Smooth muscle cell (in vitro differentiated cells): ENCODE measurements around the gene NCF1. TPM values are rescaled to one million over a fixed set of nuclear protein-coding genes. Genes with fewer than 3 reads are reported as not detected.
"Not testable (repeated sequence)": the region's sequence is repeated elsewhere in the genome, so short reads cannot be mapped to it uniquely, and the experiment has no call there.

Experiments used
- DNase-seq: peaks from one replicate; lab custom pipeline; 2025; ENCODE audit not compliant: unreplicated experiment; lab: John Stamatoyannopoulos, UW
- H2AFZ ChIP-seq: fragments of 200-600 bp; sonication (generic); 2 replicates; pipeline ENCODE4 v1.6.0; 2016; ENCODE audit warnings: antibody characterized with exemption, low read depth, mild to moderate bottlenecking
- H3F3A ChIP-seq: fragments of 200-600 bp; sonication (generic); 2 replicates; pipeline ENCODE4 v1.6.0; 2017; ENCODE audit warnings: antibody characterized with exemption, low read depth
- H3K27ac ChIP-seq: fragments of 200-600 bp; sonication (generic); 2 replicates; pipeline ENCODE4 v1.5.1; 2016; ENCODE audit warnings: low read depth, mild to moderate bottlenecking
- H3K27me3 ChIP-seq: fragments of 200-600 bp; sonication (generic); 2 replicates; pipeline ENCODE4 v1.6.1; 2016; ENCODE audit warnings: low read depth, mild to moderate bottlenecking
- H3K36me3 ChIP-seq: fragments of 200-600 bp; sonication (generic); 2 replicates; pipeline ENCODE4 v1.5.1; 2016; ENCODE audit warnings: low read depth
- H3K4me1 ChIP-seq: fragments of 200-600 bp; sonication (generic); 2 replicates; pipeline ENCODE4 v1.5.1; 2016; ENCODE audit warnings: low read depth
- H3K4me2 ChIP-seq: fragments of 200-600 bp; sonication (generic); 2 replicates; pipeline ENCODE4 v1.6.0; 2016; ENCODE audit warnings: mild to moderate bottlenecking
- H3K4me3 ChIP-seq: fragments of 200-600 bp; sonication (generic); 2 replicates; pipeline ENCODE4 v1.5.1; 2016; ENCODE audit warnings: mild to moderate bottlenecking
- H3K79me2 ChIP-seq: fragments of 200-600 bp; sonication (generic); 2 replicates; pipeline ENCODE4 v1.6.0; 2016; ENCODE audit warnings: low read depth, mild to moderate bottlenecking
- H3K9ac ChIP-seq: fragments of 200-600 bp; sonication (generic); 2 replicates; pipeline ENCODE4 v1.6.0; 2016; ENCODE audit warnings: low read depth
- H3K9me3 ChIP-seq: fragments of 200-600 bp; sonication (generic); replicated peaks from 2 replicates; pipeline ENCODE4 v1.5.1; 2016; ENCODE audit warnings: low read depth
- H4K20me1 ChIP-seq: fragments of 200-600 bp; sonication (generic); 2 replicates; pipeline ENCODE4 v1.6.0; 2016; ENCODE audit warnings: low read depth
- whole genome bisulfite sequencing: methylation state at CpG from one replicate; pipeline ENCODE4 v1.1.7; 2016; ENCODE audit warnings: low lambda C conversion rate; 5-methylcytosine and 5-hydroxymethylcytosine counted together
- polyA plus RNA-seq: library from polyadenylated mRNA; unstranded; fragments of >200 nt; fragmentation: Nextera tagmentation; extraction: Ambion mirVana; gene quantifications from 2 replicates; pipeline ENCODE4 v1.2.1, GENCODE V29; 2016
- total RNA-seq: library from RNA; depleted of rRNA; stranded (reverse); fragments of >200 nt; gene quantifications from 2 replicates; pipeline ENCODE4 v1.2.3, GENCODE V29; 2014

NCF1 gene
- total and polyA plus RNA-seq, 2 experiments from 2014 or later, result 0.90 TPM; not detected in 1

DNA sequence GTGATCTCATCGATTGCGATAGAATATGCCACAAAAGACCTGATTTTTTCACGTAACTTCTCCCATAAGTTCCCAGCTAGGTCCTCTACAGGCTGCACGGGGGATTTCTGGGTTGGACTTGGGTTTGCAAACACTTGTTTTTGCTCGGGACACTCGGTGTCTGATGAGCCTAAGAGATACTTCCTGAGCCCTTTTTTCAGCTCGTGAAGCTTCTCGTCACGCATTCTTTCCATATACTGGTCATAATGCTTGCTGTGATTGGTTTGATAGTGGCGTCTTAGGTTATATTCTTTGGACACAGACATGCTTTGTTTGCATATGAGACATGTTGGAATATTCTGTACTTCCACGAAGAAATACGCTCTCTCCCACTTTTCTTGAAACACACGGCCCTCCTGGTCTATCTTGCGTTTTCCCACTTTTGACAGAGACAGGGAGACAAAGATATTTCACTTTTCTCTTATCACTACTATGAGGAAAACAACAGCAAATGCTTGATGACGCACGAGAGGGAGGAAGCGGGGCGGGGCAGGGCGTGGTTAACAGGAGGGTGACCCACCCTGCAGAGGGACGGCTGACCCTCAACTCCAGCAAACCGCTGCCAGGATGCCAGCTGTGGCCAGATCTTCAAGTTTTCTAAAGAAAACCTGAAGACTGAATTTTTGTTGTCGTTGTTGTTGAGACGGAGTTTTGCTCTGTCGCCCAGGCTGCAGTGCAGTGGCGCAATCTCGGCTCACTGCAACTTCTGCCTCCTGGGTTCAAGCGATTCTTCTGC, 24.2 kb downstream of the NCF1 start:
- H3K36me3 ChIP-seq, H3K79me2 ChIP-seq, H3K4me2 ChIP-seq, H3K4me1 ChIP-seq, H3K9ac ChIP-seq, H3K4me3 ChIP-seq, H3K27me3 ChIP-seq, H4K20me1 ChIP-seq, H3K27ac ChIP-seq, DNase-seq, H2AFZ ChIP-seq, H3F3A ChIP-seq, H3K9me3 ChIP-seq: not testable (repeated sequence)
- 99% methylated on average over 9 of the region's 27 CpGs for whole genome bisulfite sequencing

DNA sequence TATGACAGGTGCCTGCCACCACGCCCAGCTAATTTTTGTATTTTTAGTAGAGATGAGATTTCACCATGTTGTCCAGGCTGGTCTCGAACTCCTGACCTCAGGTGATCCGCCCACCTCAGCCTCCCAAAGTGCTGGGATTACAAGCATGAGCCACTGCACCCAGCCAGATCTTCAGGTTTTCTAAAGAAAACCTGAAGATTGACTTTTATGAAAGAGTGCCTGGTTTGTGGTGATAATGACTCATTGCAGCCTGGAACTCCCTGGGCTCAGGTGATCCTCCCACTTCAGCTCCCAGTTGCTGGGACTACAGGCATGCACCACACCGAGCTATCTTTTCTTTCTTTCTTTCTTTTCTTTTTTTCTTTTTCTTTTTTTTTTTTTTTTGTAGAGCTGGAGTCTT, 24.8 kb downstream of the NCF1 start:
- not testable (repeated sequence) for H3K27me3 ChIP-seq, DNase-seq, H3K27ac ChIP-seq, H3K9me3 ChIP-seq, H4K20me1 ChIP-seq, H2AFZ ChIP-seq, H3K4me3 ChIP-seq, H3F3A ChIP-seq, H3K4me2 ChIP-seq, H3K79me2 ChIP-seq, H3K9ac ChIP-seq, H3K36me3 ChIP-seq, H3K4me1 ChIP-seq
- whole genome bisulfite sequencing, result 47% methylated on average over 1 of the region's 4 CpGs

DNA sequence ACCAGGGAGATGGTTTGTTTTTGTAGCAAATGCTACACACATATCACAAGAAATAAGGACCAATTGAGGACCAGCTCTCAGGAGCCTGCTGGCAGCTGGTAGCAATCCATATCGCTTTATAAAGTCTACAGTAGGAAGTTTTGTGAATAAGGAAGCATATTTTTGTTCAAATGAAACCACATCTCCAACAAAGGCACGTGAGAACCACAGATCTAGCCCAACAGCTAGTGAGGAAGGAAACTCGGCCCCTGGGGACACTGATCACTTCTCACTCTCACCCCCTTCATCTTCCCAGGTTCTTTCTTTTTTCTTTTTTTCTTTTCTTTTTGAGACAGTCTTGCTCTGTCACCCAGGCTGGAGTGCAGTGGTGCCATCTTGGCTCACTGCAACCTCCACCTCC, 42.1 kb downstream of the NCF1 start:
- WGBS, result no CpG with 5 or more reads among the region's 3 CpGs
- not testable (repeated sequence) for H4K20me1 ChIP-seq, H2AFZ ChIP-seq, H3K27me3 ChIP-seq, H3K36me3 ChIP-seq, H3F3A ChIP-seq, H3K9ac ChIP-seq, H3K79me2 ChIP-seq, H3K4me2 ChIP-seq, H3K9me3 ChIP-seq, DNase-seq, H3K4me3 ChIP-seq, H3K27ac ChIP-seq, H3K4me1 ChIP-seq

DNA sequence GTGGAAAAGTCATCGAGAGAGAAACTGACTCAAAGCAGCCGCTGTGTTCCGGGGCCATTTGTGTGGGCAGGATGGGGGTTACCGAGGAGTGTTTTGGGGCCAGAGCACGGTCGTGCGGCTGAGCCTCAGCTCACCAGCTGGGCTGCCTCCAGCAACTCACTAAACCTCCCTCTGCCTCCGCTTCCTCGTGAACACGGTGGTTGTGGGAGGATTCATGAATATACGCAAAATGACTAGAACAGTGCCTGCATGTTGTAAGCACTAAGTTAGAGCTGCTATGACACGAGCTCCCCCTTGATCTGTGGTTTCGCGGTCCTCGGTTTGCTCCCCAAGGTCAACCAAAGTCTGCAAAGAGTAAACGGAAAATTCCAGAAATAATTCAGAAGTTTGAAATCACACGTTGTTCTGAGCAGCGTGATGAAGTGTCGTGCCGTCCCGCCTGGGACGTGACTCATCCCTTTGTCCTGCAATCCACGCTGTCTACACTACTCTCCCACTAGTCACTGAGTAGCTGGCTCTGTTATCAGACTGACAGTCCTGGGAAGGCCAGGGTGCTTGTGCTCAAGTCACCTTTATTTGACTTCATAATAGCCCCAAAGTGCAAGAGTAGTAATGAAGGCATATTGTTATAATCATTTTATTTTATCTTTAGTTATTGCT, 46.5 kb downstream of the NCF1 start:
- H3K9ac ChIP-seq, H3K79me2 ChIP-seq, H3K36me3 ChIP-seq, H4K20me1 ChIP-seq, H3K9me3 ChIP-seq, H3F3A ChIP-seq, H2AFZ ChIP-seq, H3K27ac ChIP-seq, DNase-seq, H3K4me3 ChIP-seq, H3K4me2 ChIP-seq, H3K27me3 ChIP-seq, H3K4me1 ChIP-seq: not testable (repeated sequence)
- no CpG with 5 or more reads among the region's 23 CpGs for WGBS

DNA sequence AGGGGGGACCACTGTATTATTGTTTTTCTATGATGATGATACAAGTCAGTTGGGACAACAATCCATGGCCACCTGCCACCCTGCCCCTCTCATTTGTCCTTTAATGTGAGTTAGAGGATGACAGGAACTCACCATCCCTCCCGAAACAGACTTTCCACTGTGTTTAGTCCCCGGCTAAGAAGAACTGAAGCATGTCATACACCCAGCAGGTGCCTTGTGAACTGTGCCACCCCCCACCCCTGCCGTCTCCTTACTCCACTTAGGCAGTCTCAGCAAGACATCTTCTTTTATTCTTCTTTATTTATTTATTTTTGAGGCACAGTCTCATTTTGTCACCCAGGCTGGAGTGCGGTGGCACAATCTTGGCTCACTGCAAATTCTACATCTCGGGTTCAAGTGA, 47.4 kb downstream of the NCF1 start:
- WGBS, result no CpG with 5 or more reads among the region's 5 CpGs
- not testable (repeated sequence) for H3K4me2 ChIP-seq, DNase-seq, H3K27ac ChIP-seq, H3K9me3 ChIP-seq, H3K4me1 ChIP-seq, H3K9ac ChIP-seq, H3K79me2 ChIP-seq, H3K27me3 ChIP-seq, H3K4me3 ChIP-seq, H3F3A ChIP-seq, H3K36me3 ChIP-seq, H2AFZ ChIP-seq, H4K20me1 ChIP-seq

DNA sequence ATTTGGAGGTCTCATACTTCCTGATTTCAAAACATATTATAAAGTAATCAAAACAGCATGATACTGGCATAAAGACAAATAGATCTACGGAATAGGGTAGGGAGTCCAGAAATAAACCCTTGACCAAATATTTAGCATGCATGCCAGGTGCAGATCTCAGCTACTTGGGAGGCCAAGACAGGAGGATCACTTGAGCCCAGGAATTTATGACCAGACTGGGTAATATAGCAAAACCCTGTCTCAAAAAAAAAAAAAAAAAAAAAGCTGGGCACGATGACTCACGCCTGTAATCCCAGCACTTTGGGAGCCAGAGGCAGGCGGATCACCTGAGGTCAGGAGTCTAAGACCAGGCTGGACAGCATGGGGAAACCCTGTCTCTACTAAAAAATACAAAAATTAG, 56.1 kb downstream of the NCF1 start:
- not testable (repeated sequence) for H3K9me3 ChIP-seq, H3K4me3 ChIP-seq, H3K79me2 ChIP-seq, H3K4me2 ChIP-seq, DNase-seq, H4K20me1 ChIP-seq, H3K27ac ChIP-seq, H3K9ac ChIP-seq, H3K4me1 ChIP-seq, H3K27me3 ChIP-seq, H3F3A ChIP-seq, H2AFZ ChIP-seq, H3K36me3 ChIP-seq
- WGBS, result 100% methylated on average over 1 of the region's 4 CpGs

DNA sequence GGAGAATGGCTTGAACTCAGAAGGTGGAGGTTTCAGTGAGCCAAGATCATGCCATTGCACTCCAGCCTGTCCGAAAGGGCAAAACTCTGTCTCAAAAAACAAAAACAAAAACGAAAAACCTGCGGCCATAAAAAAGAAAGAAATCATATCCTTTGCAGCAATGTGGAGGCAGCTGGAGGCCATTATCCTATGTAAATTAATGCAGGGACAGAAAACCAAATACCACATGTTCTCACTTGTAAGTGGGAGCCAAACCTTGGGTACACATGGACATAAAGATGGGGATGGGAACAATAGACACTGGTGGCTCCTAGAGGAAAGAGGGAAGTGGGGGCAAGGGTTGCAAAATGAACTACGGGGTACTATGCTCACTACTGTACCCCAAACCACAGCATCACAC, 56.6 kb downstream of the NCF1 start:
- not testable (repeated sequence) for H3K36me3 ChIP-seq, DNase-seq, H3K79me2 ChIP-seq, H3K9ac ChIP-seq, H3K9me3 ChIP-seq, H3K27me3 ChIP-seq, H2AFZ ChIP-seq, H3K27ac ChIP-seq, H3F3A ChIP-seq, H4K20me1 ChIP-seq, H3K4me3 ChIP-seq, H3K4me1 ChIP-seq, H3K4me2 ChIP-seq
- WGBS, result 90% methylated on average over 3 of the region's 4 CpGs
